ENCODE measurements around the gene ZNF473. TPM values are rescaled to one million over a fixed set of nuclear protein-coding genes. Genes with fewer than 3 reads are reported as not detected.

ZNF473 gene
- total and polyA plus RNA-seq, 2 experiments from 2014 or later: 3.3 to 18.9 TPM

DNA sequence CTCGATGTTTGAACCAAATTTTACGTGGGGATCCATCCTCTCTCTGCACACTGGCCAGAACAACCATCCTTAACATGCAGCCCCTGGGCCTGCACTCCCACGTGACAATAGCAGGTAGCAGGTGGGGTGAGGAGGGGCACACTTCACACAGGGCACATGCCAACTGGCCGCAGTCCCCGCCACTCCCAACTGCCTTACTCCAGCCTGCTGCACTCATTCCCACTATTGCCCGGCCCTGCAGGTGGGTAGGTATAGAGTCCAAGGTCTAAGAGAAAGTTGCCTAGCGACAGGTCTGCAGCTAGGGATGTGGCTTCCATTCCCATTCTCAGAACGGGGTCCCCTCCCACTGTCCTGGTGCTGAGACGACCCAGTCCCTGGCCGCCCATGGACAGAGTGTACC, 18.6 kb upstream of the ZNF473 start:
- H3K36me3 Mint-ChIP-seq (ENCODE audit: low read depth): peaks cover 5% of the 10 kb centered on the region; the same call in 2 of the 3 replicates
- Histone ChIP-seq H3K27ac (ENCODE audit: low read depth) (no peak overlapping the region), H3K4me2 (no peak overlapping the region), H3K9me2 (ENCODE audit: insufficient read depth) (no peaks in the 10 kb centered on the region), H2AFZ (no peak overlapping the region), H3K4me3 (no peak overlapping the region), H4K20me1 (replicated peaks; ENCODE audit: insufficient read depth) (peaks cover 8% of the 10 kb centered on the region; the same call in 1 of the 2 replicates), H3K36me3 (ENCODE audit: insufficient read depth) (no peaks in the 10 kb centered on the region), H3F3A (replicated peaks; ENCODE audit: low read depth) (no peaks in the 10 kb centered on the region), H3K79me2 (replicated peaks; ENCODE audit: insufficient read depth) (no peaks in the 10 kb centered on the region), H3K27me3 (ENCODE audit: insufficient read depth) (no peaks in the 10 kb centered on the region), H3K4me1 (ENCODE audit: insufficient read depth) (no peaks in the 10 kb centered on the region)
- DNase-seq (ENCODE audit: low spot score) (no peak), ATAC-seq (no peak)
- H3K9me3 Mint-ChIP-seq: peaks cover 2% of the 10 kb centered on the region; the same call in 2 of the 3 replicates
- H3K4me3 Mint-ChIP-seq: no peak overlapping the region
- TF ChIP-seq CREB1 (CRISPR knock-in tag; IDR thresholded peaks at IDR 0.05; ENCODE audit: low read depth): no peak
- TF ChIP-seq POLR2AphosphoS5 (IDR thresholded peaks at IDR 0.05; ENCODE audit: low read depth): no peak
- TF ChIP-seq JUNB (IDR thresholded peaks at IDR 0.05; ENCODE audit: unreplicated experiment): no peak
- TF ChIP-seq EZH2phosphoT487 (IDR thresholded peaks at IDR 0.05; ENCODE audit: unreplicated experiment): no peak
- TF ChIP-seq EZH2 (IDR thresholded peaks at IDR 0.05; ENCODE audit: low read depth, unreplicated experiment): no peak
- no peak for TF ChIP-seq STAT1 (IDR thresholded peaks at IDR 0.05; ENCODE audit: unreplicated experiment)
- no peak for TF ChIP-seq NANOG (IDR thresholded peaks at IDR 0.05; ENCODE audit: borderline replicate concordance)
- TF ChIP-seq ZNF114 (CRISPR knock-in tag; IDR thresholded peaks at IDR 0.05): no peak
- no peak for TF ChIP-seq ETS1 (IDR thresholded peaks at IDR 0.05)
- TF ChIP-seq, protein P1, sequence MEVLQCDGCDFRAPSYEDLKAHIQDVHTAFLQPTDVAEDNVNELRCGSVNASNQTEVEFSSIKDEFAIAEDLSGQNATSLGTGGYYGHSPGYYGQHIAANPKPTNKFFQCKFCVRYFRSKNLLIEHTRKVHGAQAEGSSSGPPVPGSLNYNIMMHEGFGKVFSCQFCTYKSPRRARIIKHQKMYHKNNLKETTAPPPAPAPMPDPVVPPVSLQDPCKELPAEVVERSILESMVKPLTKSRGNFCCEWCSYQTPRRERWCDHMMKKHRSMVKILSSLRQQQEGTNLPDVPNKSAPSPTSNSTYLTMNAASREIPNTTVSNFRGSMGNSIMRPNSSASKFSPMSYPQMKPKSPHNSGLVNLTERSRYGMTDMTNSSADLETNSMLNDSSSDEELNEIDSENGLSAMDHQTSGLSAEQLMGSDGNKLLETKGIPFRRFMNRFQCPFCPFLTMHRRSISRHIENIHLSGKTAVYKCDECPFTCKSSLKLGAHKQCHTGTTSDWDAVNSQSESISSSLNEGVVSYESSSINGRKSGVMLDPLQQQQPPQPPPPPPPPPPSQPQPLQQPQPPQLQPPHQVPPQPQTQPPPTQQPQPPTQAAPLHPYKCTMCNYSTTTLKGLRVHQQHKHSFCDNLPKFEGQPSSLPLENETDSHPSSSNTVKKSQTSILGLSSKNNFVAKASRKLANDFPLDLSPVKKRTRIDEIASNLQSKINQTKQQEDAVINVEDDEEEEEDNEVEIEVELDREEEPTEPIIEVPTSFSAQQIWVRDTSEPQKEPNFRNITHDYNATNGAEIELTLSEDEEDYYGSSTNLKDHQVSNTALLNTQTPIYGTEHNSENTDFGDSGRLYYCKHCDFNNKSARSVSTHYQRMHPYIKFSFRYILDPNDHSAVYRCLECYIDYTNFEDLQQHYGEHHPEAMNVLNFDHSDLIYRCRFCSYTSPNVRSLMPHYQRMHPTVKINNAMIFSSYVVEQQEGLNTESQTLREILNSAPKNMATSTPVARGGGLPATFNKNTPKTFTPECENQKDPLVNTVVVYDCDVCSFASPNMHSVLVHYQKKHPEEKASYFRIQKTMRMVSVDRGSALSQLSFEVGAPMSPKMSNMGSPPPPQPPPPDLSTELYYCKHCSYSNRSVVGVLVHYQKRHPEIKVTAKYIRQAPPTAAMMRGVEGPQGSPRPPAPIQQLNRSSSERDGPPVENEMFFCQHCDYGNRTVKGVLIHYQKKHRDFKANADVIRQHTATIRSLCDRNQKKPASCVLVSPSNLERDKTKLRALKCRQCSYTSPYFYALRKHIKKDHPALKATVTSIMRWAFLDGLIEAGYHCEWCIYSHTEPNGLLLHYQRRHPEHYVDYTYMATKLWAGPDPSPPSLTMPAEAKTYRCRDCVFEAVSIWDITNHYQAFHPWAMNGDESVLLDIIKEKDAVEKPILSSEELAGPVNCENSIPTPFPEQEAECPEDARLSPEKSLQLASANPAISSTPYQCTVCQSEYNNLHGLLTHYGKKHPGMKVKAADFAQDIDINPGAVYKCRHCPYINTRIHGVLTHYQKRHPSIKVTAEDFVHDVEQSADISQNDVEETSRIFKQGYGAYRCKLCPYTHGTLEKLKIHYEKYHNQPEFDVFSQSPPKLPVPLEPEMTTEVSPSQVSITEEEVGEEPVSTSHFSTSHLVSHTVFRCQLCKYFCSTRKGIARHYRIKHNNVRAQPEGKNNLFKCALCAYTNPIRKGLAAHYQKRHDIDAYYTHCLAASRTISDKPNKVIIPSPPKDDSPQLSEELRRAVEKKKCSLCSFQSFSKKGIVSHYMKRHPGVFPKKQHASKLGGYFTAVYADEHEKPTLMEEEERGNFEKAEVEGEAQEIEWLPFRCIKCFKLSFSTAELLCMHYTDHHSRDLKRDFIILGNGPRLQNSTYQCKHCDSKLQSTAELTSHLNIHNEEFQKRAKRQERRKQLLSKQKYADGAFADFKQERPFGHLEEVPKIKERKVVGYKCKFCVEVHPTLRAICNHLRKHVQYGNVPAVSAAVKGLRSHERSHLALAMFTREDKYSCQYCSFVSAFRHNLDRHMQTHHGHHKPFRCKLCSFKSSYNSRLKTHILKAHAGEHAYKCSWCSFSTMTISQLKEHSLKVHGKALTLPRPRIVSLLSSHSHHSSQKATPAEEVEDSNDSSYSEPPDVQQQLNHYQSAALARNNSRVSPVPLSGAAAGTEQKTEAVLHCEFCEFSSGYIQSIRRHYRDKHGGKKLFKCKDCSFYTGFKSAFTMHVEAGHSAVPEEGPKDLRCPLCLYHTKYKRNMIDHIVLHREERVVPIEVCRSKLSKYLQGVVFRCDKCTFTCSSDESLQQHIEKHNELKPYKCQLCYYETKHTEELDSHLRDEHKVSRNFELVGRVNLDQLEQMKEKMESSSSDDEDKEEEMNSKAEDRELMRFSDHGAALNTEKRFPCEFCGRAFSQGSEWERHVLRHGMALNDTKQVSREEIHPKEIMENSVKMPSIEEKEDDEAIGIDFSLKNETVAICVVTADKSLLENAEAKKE (CRISPR knock-in tag; IDR thresholded peaks at IDR 0.05): no peak
- TF ChIP-seq, protein P2, sequence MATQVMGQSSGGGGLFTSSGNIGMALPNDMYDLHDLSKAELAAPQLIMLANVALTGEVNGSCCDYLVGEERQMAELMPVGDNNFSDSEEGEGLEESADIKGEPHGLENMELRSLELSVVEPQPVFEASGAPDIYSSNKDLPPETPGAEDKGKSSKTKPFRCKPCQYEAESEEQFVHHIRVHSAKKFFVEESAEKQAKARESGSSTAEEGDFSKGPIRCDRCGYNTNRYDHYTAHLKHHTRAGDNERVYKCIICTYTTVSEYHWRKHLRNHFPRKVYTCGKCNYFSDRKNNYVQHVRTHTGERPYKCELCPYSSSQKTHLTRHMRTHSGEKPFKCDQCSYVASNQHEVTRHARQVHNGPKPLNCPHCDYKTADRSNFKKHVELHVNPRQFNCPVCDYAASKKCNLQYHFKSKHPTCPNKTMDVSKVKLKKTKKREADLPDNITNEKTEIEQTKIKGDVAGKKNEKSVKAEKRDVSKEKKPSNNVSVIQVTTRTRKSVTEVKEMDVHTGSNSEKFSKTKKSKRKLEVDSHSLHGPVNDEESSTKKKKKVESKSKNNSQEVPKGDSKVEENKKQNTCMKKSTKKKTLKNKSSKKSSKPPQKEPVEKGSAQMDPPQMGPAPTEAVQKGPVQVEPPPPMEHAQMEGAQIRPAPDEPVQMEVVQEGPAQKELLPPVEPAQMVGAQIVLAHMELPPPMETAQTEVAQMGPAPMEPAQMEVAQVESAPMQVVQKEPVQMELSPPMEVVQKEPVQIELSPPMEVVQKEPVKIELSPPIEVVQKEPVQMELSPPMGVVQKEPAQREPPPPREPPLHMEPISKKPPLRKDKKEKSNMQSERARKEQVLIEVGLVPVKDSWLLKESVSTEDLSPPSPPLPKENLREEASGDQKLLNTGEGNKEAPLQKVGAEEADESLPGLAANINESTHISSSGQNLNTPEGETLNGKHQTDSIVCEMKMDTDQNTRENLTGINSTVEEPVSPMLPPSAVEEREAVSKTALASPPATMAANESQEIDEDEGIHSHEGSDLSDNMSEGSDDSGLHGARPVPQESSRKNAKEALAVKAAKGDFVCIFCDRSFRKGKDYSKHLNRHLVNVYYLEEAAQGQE (IDR thresholded peaks at IDR 0.05; ENCODE audit: unreplicated experiment): no peak
- no peak for TF ChIP-seq ZNF331 (CRISPR knock-in tag; IDR thresholded peaks at IDR 0.05; ENCODE audit: low read depth)
- no peak for TF ChIP-seq CTCF (conservative IDR thresholded peaks at IDR 0.05; ENCODE audit: low read depth in 2 of 2)
- peaks cover 6% of the 10 kb centered on the region for H3K27me3 Mint-ChIP-seq (ENCODE audit: insufficient read depth, low read depth, poor library complexity)
- no peak overlapping the region for H3K27ac Mint-ChIP-seq
- no peaks in the 10 kb centered on the region for H3K4me1 Mint-ChIP-seq
